GM19324 (cell line): ENCODE results near the gene CDKN2D.
A peak's percentile ranks its signal among the peaks of the same experiment; 100 is the strongest.
"Not testable (repeated sequence)": the region's sequence is repeated elsewhere in the genome, so short reads cannot be mapped to it uniquely, and the experiment has no call there.

Experiments
- ATAC-seq: cut with Tn5 transposase; IDR thresholded peaks from one replicate; pipeline ENCODE4 v1.9.1; 2021; ENCODE audit warnings: mild to moderate bottlenecking, moderate library complexity; ENCODE audit not compliant: unreplicated experiment, low FRiP score

Gene CDKN2D

DNA sequence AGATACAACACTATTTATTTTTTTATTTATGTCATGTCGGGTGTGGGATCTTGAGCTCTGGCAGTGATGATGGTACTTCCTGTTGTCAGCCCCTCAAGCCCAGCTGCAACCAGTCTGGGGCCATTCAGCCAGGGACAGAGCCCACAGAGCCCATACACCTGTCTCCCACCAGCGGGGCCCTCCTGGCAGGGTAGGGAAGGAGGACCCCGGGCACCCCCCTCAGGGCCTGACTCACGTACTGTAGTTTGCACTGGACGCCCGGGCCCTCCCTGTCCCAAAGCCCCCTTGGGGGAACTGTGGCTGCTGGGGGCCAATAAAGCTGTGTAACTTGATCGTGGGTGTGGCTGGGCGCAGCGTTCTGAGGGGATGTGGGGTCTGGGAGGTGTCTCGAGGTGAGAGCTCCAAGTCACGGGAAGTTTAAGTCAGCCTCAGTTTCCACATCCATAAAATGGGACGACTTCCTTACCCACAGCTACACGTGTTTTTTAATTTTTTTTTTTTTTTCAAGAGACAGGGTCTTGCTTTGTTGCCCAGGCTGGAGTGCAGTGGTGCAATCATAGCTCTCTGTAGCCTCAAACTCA lies 15.6 kb downstream of the CDKN2D start:
- no peak for ATAC-seq

DNA sequence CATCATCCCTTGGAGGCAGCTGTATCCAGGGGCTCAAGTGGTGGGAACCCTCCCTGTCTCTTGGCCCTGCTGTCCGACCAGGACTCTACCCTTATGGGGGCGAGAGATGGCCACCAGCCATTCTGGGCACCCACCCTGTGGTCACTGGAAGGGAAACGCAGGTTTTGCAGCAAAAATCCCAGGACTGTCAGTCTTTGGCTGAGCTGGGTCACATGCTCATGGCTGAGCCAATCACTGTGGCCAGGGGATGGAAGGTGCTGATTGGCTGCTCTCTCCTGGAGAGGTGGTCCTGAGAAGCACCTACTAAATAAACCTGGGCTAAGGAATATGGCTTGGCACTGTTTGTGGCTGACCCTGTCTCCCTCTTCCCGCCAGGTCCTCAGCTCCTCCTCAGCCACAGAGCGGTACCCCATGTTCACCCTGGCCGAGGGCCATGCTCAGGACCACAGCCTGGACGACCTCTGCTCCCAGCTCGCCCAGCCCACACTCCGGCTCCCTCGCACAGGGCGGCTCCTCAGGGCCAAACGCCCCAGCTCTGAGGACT lies 16.2 kb downstream of the CDKN2D start:
- ATAC-seq, result no peak

DNA sequence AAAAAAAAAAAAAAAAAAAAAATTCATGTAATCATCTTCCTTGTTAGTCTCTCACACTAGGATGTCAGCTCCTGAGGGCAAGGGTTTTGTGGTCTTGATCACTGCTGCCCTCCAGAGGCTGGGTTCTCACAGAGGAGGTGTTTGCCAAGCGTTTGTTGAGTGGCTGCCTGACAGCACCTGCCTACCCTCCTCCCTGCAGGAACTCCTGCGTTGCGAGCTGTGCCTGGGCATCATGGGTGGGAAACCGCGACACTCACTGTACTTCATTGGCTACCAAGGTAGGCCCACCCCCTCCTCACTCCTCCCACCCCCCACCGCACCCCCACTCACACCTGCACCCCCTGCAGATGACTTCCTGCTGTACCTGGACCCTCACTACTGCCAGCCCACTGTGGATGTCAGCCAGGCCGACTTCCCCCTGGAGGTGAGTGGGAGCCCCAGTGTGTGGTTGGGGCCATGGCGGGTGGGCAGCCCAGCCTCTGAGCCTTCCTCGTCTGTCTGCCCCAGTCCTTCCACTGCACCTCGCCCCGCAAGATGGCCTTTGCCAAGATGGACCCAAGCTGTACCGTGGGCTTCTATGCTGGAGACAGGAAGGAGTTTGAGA lies 17.0 kb downstream of the CDKN2D start:
- ATAC-seq, result no peak

DNA sequence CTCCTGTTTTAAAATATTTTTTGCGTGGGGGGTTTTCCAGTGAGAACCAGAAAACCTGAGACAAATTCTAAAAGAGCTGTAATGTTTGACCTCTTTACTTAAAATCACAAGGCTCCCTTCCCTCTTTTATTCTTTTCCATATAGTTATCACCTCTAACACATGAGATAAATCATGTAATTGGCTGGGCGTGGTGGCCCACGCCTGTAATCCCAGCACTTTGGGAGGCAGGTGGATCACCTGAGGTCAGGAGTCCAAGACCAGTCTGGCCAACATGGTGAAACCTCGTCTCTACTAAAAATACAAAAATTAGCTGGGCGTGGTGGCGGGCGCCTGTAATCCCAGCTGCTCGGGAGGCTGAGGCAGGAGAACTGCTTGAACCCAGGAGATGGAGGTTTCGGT lies 17.8 kb downstream of the CDKN2D start:
- ATAC-seq, result not testable (repeated sequence)

DNA sequence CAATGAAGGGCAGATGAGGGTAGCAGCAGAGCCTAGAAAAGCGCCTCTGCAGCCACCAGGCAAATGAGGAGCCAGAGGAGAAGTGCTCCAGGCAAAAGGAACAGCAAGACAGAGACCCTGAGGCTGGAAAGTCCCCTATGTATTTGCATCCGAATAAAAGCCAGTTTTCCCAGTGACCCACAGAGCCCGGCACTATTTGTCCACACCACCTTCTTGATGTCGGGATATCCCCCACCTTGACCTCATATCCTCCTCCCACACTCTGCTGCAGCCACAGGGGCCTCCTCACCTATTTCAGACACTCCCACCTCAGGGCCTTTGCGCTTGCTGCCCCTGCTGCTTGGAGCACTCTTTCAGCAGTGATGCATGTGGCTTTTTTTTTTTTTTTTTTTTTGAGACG lies 18.4 kb downstream of the CDKN2D start:
- ATAC-seq, result no peak

DNA sequence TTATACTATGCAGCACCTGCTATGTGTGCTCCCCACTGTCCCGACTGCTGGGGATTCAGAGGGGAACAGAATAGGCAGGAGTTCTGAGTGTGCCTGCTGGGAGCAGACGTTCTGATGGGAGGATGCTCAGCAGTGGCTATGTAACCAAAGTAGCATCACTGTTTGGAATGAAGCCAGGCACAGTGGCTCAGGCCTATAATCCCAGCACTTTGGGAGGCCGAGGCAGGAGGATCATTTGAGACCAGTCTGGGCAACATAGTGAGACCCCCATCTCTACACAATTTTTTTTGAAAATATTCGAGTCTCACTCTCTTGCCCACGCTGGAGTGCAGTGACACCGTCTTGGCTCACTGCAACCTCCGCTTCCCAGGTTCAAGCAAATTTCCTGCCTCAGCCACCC lies 19.0 kb downstream of the CDKN2D start:
- ATAC-seq, result no peak

DNA sequence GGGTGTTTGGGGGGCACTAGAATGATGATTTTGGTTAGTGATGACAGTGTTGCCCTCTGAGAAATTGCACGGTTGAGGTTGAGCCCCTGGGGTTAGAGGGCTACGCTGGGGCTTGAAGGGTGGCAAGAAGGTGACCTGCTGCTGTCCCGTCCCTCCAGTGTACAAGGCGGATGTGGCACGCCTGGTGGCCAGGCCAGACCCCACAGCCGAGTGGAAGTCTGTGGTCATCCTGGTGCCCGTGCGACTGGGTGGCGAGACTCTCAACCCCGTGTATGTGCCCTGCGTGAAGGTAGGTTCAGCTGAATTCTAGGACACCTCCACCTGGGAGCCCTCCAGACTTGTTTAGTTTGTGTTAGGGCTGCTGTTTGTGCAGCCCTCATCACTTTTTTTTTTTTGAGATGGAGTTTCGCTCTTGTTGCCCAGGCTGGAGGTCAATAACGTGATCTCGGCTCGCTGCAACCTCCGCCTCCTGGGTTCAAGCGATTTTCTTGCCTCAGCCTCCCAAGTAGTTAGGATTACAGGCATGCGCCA lies 20.0 kb downstream of the CDKN2D start:
- no peak for ATAC-seq

DNA sequence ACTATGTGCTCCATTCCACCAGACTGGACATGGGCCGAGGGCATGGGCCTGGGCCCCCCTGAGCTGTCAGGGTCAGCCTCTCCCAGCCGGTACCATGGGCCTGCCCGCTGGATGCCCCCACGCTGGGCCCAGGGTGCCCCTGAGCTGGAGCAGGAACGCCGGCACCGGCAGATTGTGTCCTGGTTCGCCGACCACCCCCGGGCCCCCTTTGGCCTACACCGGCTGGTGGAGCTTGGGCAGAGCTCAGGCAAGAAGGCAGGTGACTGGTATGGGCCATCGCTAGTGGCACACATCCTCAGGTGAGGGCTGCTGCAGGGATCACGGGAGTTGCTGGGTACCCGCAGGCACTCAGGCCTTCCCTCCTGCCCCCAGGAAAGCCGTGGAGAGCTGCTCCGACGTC lies 22.0 kb downstream of the CDKN2D start:
- ATAC-seq, result no peak

DNA sequence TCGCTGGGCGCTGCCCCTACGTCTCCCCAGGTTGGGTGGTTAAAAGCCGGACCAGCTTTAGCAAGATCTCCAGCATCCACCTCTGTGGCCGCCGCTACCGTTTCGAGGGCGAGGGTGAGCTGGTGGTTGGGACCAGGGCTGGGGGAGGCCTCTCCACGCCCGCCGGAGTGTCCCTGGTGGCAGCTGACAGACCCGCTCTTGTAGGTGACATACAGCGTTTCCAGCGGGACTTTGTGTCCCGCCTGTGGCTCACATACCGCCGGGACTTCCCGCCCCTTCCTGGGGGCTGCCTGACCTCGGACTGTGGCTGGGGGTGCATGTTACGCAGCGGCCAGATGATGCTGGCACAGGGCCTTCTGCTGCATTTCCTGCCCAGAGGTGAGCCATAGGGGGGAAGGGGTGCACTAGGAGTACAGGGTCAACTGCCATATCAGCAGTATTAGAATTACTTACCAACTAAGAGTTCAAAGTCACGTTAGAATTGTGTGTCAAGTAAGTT lies 24.0 kb downstream of the CDKN2D start:
- no peak for ATAC-seq

DNA sequence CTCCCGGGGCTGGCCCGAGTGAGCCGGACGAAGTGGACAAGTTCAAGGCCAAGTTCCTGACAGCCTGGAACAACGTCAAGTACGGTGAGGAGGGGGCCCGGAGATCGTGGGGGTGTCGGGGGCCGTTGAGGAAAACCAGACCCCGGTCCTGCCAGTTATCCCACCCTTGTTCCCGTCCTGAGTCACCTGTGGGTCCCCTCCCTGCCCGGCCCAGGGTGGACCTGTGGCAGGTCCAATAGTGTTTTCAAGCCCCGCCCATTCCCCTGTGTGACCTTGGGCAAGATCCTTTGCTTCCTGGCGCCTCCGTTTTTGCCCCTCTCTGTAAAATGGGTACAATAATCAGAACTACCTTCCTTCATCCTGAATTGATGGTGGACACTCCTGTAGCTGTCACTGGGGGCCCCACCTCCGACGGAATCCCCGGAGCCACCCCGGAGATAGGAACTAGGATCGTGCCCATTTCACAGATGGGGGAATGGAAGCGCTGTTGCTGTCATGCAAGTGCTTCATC lies 24.5 kb downstream of the CDKN2D start:
- peak; percentile 8 for ATAC-seq

DNA sequence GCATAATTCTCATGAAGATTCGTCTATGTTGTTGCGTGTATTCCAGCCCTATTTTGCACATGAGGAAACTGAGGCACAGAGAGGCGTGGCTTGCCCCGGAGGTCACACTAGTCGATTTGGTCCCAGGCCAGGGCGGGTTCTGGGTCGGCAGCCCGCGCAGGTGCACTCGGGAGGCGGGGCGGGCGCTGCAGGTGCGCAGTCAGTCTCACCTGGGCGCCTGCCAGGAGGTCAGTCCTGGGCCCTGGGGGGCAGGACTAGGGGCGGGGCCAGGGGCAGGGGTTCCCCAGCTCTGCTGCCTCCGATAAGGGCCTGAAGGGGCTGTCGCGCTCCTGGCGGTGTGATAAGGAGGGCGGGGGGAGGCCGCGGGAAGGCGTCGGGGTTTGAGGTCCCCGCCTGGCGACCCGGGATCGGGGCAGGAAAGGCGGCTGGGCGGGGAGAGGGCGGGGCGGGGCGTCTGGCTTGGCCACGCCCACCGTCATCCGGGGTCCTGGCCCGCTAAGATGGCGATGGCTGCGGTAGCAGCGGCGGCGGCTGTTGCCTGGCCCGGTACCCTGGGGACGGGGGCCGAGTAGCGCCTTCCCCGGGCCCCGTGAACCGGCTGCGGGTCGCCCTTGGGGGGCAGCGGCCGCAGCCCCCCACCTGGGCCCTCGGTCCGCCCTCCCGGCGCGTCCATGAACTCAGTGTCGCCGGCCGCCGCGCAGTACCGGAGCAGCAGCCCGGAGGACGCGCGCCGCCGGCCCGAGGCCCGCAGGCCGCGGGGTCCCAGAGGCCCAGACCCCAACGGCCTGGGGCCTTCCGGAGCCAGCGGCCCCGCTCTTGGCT lies 25.1 kb downstream of the CDKN2D start, which contains the start of gene ATG4D:
ATG4D (plus strand) TSS at position 485 of the 822 bp plus-strand sequence; CDS start at position 672, 187 bp downstream.
- peak; percentile 78 for ATAC-seq

DNA sequence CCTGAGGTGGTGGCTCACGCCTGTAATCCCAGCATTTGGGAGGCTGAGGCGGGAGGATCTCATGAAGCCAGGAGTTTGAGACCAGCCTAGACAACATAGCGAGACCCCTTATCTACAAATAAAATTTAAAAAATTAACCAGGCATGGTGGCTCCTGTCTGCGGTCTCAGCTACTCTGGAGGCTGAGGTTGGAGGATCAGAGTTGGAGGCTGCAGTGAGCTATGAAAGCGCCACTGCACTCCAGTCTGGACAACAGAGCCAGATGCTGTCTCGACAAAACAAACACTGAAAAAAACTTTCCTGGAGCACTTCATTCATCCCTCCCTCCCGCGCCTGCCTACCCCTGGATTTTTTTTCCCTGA lies 25.7 kb downstream of the CDKN2D start:
- ATAC-seq, result no peak

DNA sequence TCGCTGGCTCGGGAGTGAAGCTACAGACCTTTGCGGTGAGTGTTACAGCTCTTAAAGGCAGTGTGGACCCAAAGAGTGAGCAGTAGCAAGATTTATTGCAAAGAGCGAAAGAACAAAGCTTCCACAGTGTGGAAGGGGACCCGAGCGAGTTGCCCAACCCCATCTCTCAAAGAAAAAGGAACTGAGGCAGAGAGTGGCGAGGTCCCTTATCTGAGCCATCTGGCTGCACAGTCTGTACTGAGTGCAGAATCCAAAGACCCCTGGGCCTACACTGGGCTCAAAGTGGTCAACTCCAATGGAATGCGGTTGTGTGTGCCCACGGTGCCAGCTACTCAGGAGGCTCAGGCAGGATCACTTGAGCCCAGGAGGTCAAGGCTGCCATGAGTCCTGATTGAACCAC lies 29.8 kb downstream of the CDKN2D start:
- not testable (repeated sequence) for ATAC-seq

DNA sequence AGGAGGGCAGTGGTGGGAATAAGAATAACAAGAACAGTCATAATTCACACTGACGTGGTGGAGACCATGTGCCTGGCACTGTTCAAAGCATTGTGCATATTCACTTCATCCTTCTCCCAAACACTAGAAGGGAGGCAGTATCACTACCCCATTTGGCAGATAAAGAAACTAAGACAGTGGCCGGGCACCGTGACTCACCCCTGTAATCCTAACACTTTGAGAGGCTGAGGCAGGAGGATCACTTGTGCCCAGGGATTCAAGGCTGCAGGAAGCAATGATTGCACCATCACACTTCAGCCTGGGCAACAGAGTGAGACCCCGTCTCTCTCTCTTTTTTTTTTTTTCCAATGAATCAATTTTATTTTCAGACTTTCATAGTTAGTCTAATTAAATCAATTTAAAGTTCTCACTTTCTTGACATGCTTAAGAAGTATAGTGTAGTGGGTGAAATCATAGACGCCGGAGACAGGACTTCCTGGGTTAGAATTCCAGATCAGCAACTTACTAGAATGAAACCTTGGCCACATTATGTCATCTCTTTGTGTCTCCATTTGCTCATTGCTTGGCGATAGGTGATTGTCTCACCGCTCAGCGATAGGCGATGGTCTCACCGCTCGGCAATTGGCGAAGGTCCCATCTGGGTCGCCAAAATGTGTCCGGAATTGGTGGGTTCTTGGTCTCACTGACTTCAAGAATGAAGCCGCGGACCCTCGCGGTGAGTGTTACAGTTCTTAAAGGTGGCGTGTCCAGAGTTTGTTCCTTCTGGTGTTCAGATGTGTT lies 30.4 kb downstream of the CDKN2D start:
- ATAC-seq, result no peak

DNA sequence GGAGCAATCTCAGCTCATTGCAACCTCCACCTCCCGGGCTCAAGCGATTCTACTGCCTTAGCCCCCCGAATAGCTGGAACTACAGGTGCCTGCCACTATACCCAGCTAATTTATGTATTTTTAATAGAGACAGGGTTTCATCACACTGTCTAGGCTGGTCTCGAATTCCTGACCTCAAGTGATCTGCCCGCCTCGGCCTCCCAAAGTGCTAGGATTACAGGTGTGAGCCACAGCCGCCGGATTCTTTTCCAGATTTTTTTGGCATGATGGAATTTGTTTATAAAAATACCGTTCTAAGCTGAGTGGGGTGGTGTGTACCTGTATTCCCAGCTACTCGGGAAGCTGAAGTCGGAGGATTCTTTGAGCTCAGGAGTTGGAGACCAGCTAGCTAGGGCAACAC lies 31.1 kb downstream of the CDKN2D start:
- ATAC-seq, result no peak

DNA sequence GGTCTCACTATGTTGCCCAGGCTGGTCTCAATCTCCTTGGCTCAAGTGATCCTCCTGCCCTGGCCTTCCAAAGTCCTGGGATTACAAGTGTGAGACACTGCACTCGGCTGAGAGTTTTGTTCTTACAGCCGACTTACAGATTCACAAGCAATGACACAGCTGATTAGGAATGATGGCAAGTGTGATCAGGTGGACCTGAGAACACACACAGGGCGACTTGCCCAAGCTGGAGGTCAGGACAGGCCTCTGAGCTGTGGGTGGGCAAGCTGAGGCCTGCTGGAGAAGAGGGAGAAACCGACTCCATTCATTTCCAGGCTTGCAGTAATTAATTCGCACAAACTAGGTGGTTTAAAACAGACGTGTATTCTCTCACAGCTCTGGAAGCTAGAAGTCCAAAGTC lies 33.2 kb downstream of the CDKN2D start:
- no peak for ATAC-seq

DNA sequence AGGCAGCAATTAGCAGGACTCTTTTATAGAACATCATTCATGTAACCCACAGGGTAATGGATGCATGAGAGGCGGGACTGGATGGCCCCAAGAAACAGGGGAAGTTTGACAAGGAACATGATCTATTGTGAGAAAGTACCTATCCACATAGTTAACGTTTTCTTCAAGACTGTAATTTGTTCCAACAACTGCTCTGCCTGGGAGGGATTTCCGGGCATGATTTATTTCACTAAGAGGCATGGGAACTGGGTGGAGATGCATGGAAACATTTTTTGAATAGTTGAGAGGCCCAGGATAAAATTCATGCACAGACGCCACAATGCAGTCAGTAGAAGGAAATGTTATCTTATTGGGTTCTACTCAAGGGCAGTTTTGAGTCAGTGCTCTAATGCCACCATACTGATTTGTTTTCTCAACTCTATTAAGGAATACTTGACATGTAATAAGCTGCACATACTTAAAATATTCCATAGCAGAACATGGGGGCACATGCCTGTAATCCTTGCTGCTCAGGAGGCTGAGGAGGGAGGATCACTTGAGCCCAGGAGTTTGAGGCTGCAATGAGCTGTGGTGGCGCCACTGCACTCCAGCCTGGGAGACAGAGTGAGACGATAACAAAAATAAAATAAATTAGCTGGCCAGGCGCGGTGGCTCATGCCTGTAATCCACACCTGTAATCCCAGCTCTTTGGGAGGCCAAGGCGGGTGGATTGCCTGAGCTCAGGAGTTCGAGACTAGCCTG lies 35.0 kb downstream of the CDKN2D start:
- no peak for ATAC-seq

DNA sequence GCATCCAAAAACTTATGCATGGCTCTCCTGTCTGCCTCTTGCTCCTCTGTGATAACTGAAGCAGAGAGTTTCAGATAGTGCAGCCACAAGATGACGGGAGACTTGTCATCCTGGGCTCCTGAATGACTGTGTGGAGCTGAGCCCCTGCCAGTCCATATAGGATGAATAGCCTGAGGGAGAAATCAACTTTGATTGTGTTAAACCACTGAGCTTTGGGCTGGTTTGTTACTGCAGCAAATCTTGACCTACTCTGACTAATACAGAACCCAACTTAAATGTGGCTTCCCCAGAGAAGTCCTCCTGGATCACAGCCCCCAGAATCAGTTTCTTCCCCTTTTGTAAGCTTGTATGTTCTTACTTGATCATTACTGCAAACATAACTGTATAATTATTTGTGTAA lies 36.3 kb downstream of the CDKN2D start:
- ATAC-seq, result no peak

DNA sequence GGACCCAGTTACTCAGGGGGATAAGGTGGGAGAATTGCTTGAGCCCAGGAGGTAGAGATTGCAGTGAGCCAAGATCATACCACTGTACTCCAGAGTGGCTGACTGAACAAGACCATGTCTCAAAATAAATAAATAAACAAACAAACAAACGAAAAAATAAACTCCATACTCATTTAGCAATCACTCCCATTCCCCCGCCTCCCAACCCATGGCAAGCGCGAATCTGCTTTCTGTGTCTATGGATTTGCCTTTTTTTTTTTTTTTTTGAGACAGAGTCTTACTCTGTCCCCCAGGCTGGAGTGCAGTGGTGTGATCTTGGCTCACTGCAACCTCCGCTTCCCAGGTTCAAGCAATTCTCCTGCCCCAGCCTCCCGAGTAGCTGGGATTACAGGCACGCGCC lies 41.9 kb downstream of the CDKN2D start:
- ATAC-seq, result not testable (repeated sequence)
